HepG2 (cell line): ENCODE data around the gene AK6. TPM values are rescaled to one million over a fixed set of nuclear protein-coding genes. Genes with fewer than 3 reads are reported as not detected.

Experiments used
- ARID4A ChIP-seq: sonication (generic); formaldehyde crosslinking; IDR thresholded peaks from 2 replicates; pipeline ENCODE4 v1.5.0; 2020; ENCODE audit warnings: mild to moderate bottlenecking, missing genetic modification reagents, borderline replicate concordance
- BRCA1 ChIP-seq: sonication (generic); formaldehyde crosslinking; IDR thresholded peaks from 2 replicates; pipeline ENCODE4 v1.4.0; 2020; ENCODE audit warnings: missing genetic modification reagents
- DMTF1 ChIP-seq: sonication (generic); formaldehyde crosslinking; IDR thresholded peaks from 2 replicates; pipeline ENCODE4 v1.4.0; 2020; ENCODE audit warnings: mild to moderate bottlenecking, missing genetic modification reagents
- EZH2 ChIP-seq: conservative IDR thresholded peaks from 2 replicates; pipeline ENCODE4 v1.6.1; 2012; ENCODE audit warnings: mild to moderate bottlenecking, low read depth, low read length, moderate library complexity
- KDM1A ChIP-seq: IDR thresholded peaks from 2 replicates; pipeline ENCODE4 v1.6.1; 2016; ENCODE audit warnings: missing compliant biosample characterization
- KDM5A ChIP-seq: fragments of 200-600 bp; sonication (generic); IDR thresholded peaks from 2 replicates; pipeline ENCODE4 v1.7.0; 2018; ENCODE audit warnings: antibody characterized with exemption, mild to moderate bottlenecking, low read length, borderline replicate concordance
- KDM6A ChIP-seq: IDR thresholded peaks from 2 replicates; pipeline ENCODE4 v1.6.1; 2016; ENCODE audit warnings: low read depth
- KLF16 ChIP-seq, 2 experiments: sonication (generic) in 1 of 2; formaldehyde crosslinking in 1 of 2; IDR thresholded peaks; 2 replicates each; pipeline versions ENCODE4 v1.6.1 to v1.8.0; 2016 to 2023; ENCODE audit warnings: missing genetic modification reagents in 2 of 2, missing compliant biosample characterization in 1 of 2
- SMC3 ChIP-seq: IDR thresholded peaks from 2 replicates; pipeline ENCODE4 v1.6.1; 2011; ENCODE audit warnings: low read length, improper control_type of control experiment
- SRSF9 ChIP-seq: fragments of 200-400 bp; formaldehyde crosslinking; IDR thresholded peaks from 2 replicates; pipeline ENCODE4 v1.6.1; 2018; ENCODE audit warnings: borderline replicate concordance, mild to moderate bottlenecking, low read depth, low read length; ENCODE audit not compliant: insufficient read depth, poor library complexity, severe bottlenecking
- TSC22D2 ChIP-seq: sonication (generic); formaldehyde crosslinking; IDR thresholded peaks from 2 replicates; pipeline ENCODE4 v1.5.1; 2020; ENCODE audit warnings: missing genetic modification reagents, mild to moderate bottlenecking, borderline replicate concordance
- ZNF20 ChIP-seq: sonication (generic); formaldehyde crosslinking; IDR thresholded peaks from 2 replicates; pipeline ENCODE4 v1.4.0; 2020; ENCODE audit warnings: mild to moderate bottlenecking, moderate library complexity, missing genetic modification reagents
- ZNF296 ChIP-seq: sonication (generic); formaldehyde crosslinking; conservative IDR thresholded peaks from 2 replicates; pipeline ENCODE4 v1.5.0; 2020; ENCODE audit warnings: mild to moderate bottlenecking, missing genetic modification reagents
- ZNF33B ChIP-seq: sonication (generic); formaldehyde crosslinking; IDR thresholded peaks from 2 replicates; pipeline ENCODE4 v1.5.1; 2020; ENCODE audit warnings: mild to moderate bottlenecking, missing genetic modification reagents
- ZNF343 ChIP-seq: sonication (generic); formaldehyde crosslinking; IDR thresholded peaks from 2 replicates; pipeline ENCODE4 v1.4.0; 2020; ENCODE audit warnings: mild to moderate bottlenecking, missing genetic modification reagents
- ZNF724P ChIP-seq: sonication (generic); formaldehyde crosslinking; IDR thresholded peaks from 2 replicates; pipeline ENCODE4 v1.8.0; 2022; ENCODE audit warnings: missing genetic modification reagents, borderline replicate concordance
- ZNF816 ChIP-seq: sonication (generic); formaldehyde crosslinking; IDR thresholded peaks from 2 replicates; pipeline ENCODE4 v1.8.0; 2022; ENCODE audit warnings: missing genetic modification reagents, mild to moderate bottlenecking, borderline replicate concordance
- ZNF891 ChIP-seq: sonication (generic); formaldehyde crosslinking; IDR thresholded peaks from 2 replicates; pipeline ENCODE4 v1.5.0; 2020; ENCODE audit warnings: mild to moderate bottlenecking, missing genetic modification reagents
- polyA plus RNA-seq, 8 experiments: library from polyadenylated mRNA; depleted of rRNA in 3 of 8; stranded (reverse) in 7 of 8; unstranded in 1 of 8; fragments of >200 nt; fragmentation: Illumina TruSeq in 4 of 8; extraction: Trizol in 4 of 8; gene quantifications; 2 replicates each; pipeline versions ENCODE4 v1.2.1 to v1.2.3, GENCODE V29; 2011 to 2016; ENCODE audit warnings: low read depth in 4 of 8, missing spikeins in 1 of 8, mixed read lengths in 1 of 8; ENCODE audit not compliant: insufficient read depth in 1 of 8
- total RNA-seq, 5 experiments: library from RNA; depleted of rRNA; stranded (reverse); fragments of >200 nt; fragmentation: Illumina TruSeq; extraction: Trizol; gene quantifications; 2 replicates each; pipeline ENCODE4 v1.2.3, GENCODE V29; 2016; ENCODE audit warnings: low read depth in 1 of 5
- TF ChIP-seq, protein P1 (sequence below): sonication (generic); formaldehyde crosslinking; IDR thresholded peaks from 2 replicates; pipeline ENCODE4 v1.4.0; 2020; ENCODE audit warnings: missing genetic modification reagents, borderline replicate concordance
- TF ChIP-seq, protein P2 (sequence below): sonication (generic); formaldehyde crosslinking; IDR thresholded peaks from 2 replicates; pipeline ENCODE4 v1.8.1; 2023; ENCODE audit warnings: mild to moderate bottlenecking, inconsistent platforms, moderate library complexity, missing genetic modification reagents, borderline replicate concordance

The AK6 gene
- total and polyA plus RNA-seq, 2 of the 13 experiments (the other 11 are each of a cell fraction or from before 2014, with no cell fraction given): 31.1 to 77.2 TPM

DNA sequence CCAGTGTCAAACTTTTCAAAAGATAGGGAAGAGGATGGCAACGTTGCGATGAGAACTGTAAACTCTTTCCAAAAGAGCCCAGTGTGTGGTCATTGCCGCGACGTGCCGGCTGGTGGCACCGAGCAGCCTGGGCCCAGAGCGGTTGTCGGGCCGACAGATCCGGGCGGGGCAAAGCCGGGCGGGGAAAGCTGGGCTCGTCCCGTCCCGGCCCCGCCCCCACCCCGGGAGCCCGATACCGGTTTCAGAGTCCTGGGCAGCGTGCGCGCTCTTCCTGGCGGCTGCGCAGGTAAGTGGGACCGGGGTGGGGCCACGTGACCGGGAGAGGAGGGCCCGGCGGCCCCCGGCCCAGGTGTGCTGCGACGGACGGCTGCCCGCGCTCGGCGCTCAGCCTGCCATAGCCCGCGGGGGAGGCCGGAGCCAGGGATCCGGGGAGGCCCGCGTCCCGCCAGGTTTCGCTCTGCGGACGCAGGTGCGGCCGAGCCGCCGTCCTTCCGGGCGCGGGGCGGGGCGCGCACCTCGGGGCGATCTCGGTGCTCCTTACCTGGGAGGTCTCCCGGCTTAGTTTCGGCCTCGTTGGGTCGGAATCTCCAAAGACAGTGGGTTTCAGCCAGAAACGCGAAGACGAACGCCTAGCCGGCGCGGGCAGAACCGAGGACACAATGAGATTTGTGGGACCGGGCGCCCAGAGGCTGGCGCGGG is 45.7 kb upstream of the AK6 start, which contains the start of gene MARVELD2 (continued):
- no peak for TF ChIP-seq DMTF1 (CRISPR knock-in tag)
- no peak for TF ChIP-seq KDM6A (CRISPR knock-in tag)
- TF ChIP-seq, protein P1, sequence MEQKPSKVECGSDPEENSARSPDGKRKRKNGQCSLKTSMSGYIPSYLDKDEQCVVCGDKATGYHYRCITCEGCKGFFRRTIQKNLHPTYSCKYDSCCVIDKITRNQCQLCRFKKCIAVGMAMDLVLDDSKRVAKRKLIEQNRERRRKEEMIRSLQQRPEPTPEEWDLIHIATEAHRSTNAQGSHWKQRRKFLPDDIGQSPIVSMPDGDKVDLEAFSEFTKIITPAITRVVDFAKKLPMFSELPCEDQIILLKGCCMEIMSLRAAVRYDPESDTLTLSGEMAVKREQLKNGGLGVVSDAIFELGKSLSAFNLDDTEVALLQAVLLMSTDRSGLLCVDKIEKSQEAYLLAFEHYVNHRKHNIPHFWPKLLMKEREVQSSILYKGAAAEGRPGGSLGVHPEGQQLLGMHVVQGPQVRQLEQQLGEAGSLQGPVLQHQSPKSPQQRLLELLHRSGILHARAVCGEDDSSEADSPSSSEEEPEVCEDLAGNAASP (CRISPR knock-in tag): no peak
- TF ChIP-seq, protein P2, sequence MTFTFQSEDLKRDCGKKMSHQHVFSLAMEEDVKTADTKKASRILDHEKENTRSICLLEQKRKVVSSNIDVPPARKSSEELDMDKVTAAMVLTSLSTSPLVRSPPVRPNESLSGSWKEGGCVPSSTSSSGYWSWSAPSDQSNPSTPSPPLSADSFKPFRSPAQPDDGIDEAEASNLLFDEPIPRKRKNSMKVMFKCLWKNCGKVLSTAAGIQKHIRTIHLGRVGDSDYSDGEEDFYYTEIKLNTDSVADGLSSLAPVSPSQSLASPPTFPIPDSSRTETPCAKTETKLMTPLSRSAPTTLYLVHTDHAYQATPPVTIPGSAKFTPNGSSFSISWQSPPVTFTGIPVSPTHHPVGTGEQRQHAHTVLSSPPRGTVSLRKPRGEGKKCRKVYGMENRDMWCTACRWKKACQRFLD (CRISPR knock-in tag): peak; percentile 67
- no peak for TF ChIP-seq TSC22D2 (CRISPR knock-in tag)
- TF ChIP-seq ZNF33B (CRISPR knock-in tag): no peak
- peak; percentile 24; the same call in 1 of the 2 replicates for TF ChIP-seq ZNF891
- TF ChIP-seq EZH2: no peak
- TF ChIP-seq SMC3: peak; percentile 64; the same call in 1 of the 2 replicates
- no peak for TF ChIP-seq ZNF20
- TF ChIP-seq ZNF816 (CRISPR knock-in tag): peak; percentile 96
- TF ChIP-seq ZNF343 (CRISPR knock-in tag): 0 out of 2 replicates have a peak, but pooled peaks have one; percentile 29
- TF ChIP-seq ZNF724P (CRISPR knock-in tag): no peak; the same call in 1 of the 2 replicates
- TF ChIP-seq KDM1A (CRISPR knock-in tag): no peak
- no peak for TF ChIP-seq SRSF9
- peak; percentile 86 for TF ChIP-seq ARID4A (CRISPR knock-in tag)
- peak; percentile 53; the same call in 1 of the 2 replicates for TF ChIP-seq KDM5A
- peak in 1 of 2 experiments; percentile 49; a peak in 2 of 4 replicates for TF ChIP-seq KLF16 (CRISPR knock-in tag; IDR thresholded peaks at IDR 0.05)
- TF ChIP-seq BRCA1 (CRISPR knock-in tag): no peak; the same call in 1 of the 2 replicates
- no peak for TF ChIP-seq ZNF296
